IMR-90 (cell line): ENCODE data around the gene WNT7B. TPM values are rescaled to one million over a fixed set of nuclear protein-coding genes. Genes with fewer than 3 reads are reported as not detected.

Experiments used
- ATAC-seq: fragments of 200-7000 bp; cut with Tn5 transposase; 2 replicates; pipeline ENCODE4 v1.9.1; 2020; ENCODE audit warnings: low read depth, mild to moderate bottlenecking, moderate library complexity
- BruUV-seq: library from RNA; stranded (reverse); fragments of 400-500 nt; replicated peaks from 2 replicates; lab custom pipeline; 2021; lab: Mats Ljungman, UMichigan
- CTCF ChIA-PET: fragments of 300-600 bp; formaldehyde crosslinking; extraction: SDS; loops from one replicate; lab custom pipeline; 2021; ENCODE audit warnings: antibody characterized with exemption; lab: Yijun Ruan, JAX
- POLR2A ChIA-PET: fragments of 300-600 bp; sonication (Branson Sonifier 250); formaldehyde crosslinking; loops from one replicate; lab custom pipeline; 2022; ENCODE audit warnings: antibody characterized with exemption; ENCODE audit not compliant: unreplicated experiment; lab: Charles Lee
- DNase-seq: peaks from one replicate; pipeline ENCODE4 v3.0.0; 2013
- H2AFZ ChIP-seq: replicated peaks from 2 replicates; pipeline ENCODE3; 2013; ENCODE audit warnings: low read length, mild to moderate bottlenecking; ENCODE audit not compliant: poor library complexity
- H2AK5ac ChIP-seq: 2 replicates; pipeline ENCODE4 v1.6.1; 2013; ENCODE audit warnings: low read depth, low read length, inconsistent platforms
- H2AK9ac ChIP-seq: replicated peaks from 2 replicates; pipeline ENCODE3; 2013; ENCODE audit warnings: mild to moderate bottlenecking, low read depth, low read length, moderate library complexity; ENCODE audit not compliant: poor library complexity
- H2BK120ac ChIP-seq: 2 replicates; pipeline ENCODE4 v1.6.1; 2013; ENCODE audit warnings: low read depth, low read length, inconsistent platforms
- H2BK15ac ChIP-seq: 3 replicates; pipeline ENCODE4 v1.6.1; 2013; ENCODE audit warnings: low read depth, low read length, inconsistent platforms
- H2BK20ac ChIP-seq: 2 replicates; pipeline ENCODE4 v1.6.1; 2013; ENCODE audit warnings: low read depth, mild to moderate bottlenecking, inconsistent platforms, low read length, moderate library complexity
- H2BK5ac ChIP-seq: 2 replicates; pipeline ENCODE4 v1.6.1; 2013; ENCODE audit warnings: mild to moderate bottlenecking, low read depth, low read length, inconsistent platforms; ENCODE audit not compliant: poor library complexity, severe bottlenecking
- H3K14ac ChIP-seq: replicated peaks from 2 replicates; pipeline ENCODE4 v1.6.1; 2013; ENCODE audit warnings: low read depth, low read length, inconsistent platforms
- H3K18ac ChIP-seq: 2 replicates; pipeline ENCODE4 v1.6.1; 2013; ENCODE audit warnings: low read depth, low read length, control low read depth
- H3K23ac ChIP-seq: 2 replicates; pipeline ENCODE4 v1.6.1; 2013; ENCODE audit warnings: low read depth, low read length, inconsistent platforms
- H3K27ac ChIP-seq: 2 replicates; pipeline ENCODE4 v1.5.1; 2013; ENCODE audit warnings: mild to moderate bottlenecking, control low read depth, low read length; ENCODE audit not compliant: insufficient read depth
- H3K27me3 ChIP-seq: 2 replicates; pipeline ENCODE4 v1.6.1; 2013; ENCODE audit warnings: low read length; ENCODE audit not compliant: control insufficient read depth, insufficient read depth
- H3K36me3 ChIP-seq: 2 replicates; pipeline ENCODE4 v1.6.1; 2013; ENCODE audit warnings: low read length, mixed read lengths; ENCODE audit not compliant: control insufficient read depth, insufficient read depth
- H3K4ac ChIP-seq: 2 replicates; pipeline ENCODE4 v1.6.1; 2013; ENCODE audit warnings: low read depth, low read length, inconsistent platforms
- H3K4me1 ChIP-seq: 2 replicates; pipeline ENCODE4 v1.6.1; 2013; ENCODE audit warnings: low read length, mixed read lengths; ENCODE audit not compliant: control insufficient read depth, insufficient read depth
- H3K4me2 ChIP-seq: 2 replicates; pipeline ENCODE4 v1.6.1; 2013; ENCODE audit warnings: low read depth, mild to moderate bottlenecking, control low read depth, low read length, moderate library complexity
- H3K4me3 ChIP-seq: 2 replicates; pipeline ENCODE4 v1.5.1; 2013; ENCODE audit warnings: low read depth, mild to moderate bottlenecking, control low read depth, low read length, moderate library complexity; ENCODE audit not compliant: insufficient read depth
- H3K56ac ChIP-seq: 2 replicates; pipeline ENCODE4 v1.6.1; 2013; ENCODE audit warnings: low read length, inconsistent platforms; ENCODE audit not compliant: insufficient read depth; ENCODE audit errors: extremely low read depth
- H3K79me1 ChIP-seq, 2 experiments: 2 replicates each; pipeline ENCODE4 v1.6.1; 2013; ENCODE audit warnings: low read length in 2 of 2, inconsistent platforms in 1 of 2, low read depth in 1 of 2
- H3K9ac ChIP-seq: 2 replicates; pipeline ENCODE4 v1.6.1; 2013; ENCODE audit warnings: low read depth, low read length, control low read depth
- H3K9me1 ChIP-seq: 2 replicates; pipeline ENCODE4 v1.6.1; 2013; ENCODE audit warnings: low read length, inconsistent platforms; ENCODE audit not compliant: insufficient read depth
- H3K9me3 ChIP-seq: 2 replicates; pipeline ENCODE4 v1.6.1; 2013; ENCODE audit warnings: low read length; ENCODE audit not compliant: control insufficient read depth, insufficient read depth
- H4K20me1 ChIP-seq: 2 replicates; pipeline ENCODE4 v1.6.1; 2013; ENCODE audit warnings: low read length, inconsistent platforms; ENCODE audit not compliant: insufficient read depth
- H4K5ac ChIP-seq: 2 replicates; pipeline ENCODE4 v1.6.1; 2013; ENCODE audit warnings: mild to moderate bottlenecking, low read depth, low read length, control low read depth
- H4K8ac ChIP-seq, 2 experiments: 2 replicates each; pipeline ENCODE4 v1.6.1; 2013; ENCODE audit warnings: low read depth in 2 of 2, low read length in 2 of 2, control low read depth in 1 of 2, inconsistent platforms in 1 of 2
- H4K91ac ChIP-seq: 2 replicates; pipeline ENCODE4 v1.6.1; 2013; ENCODE audit warnings: low read depth, low read length, inconsistent platforms; ENCODE audit not compliant: insufficient read depth
- BHLHE40 ChIP-seq: fragments of 150-350 bp; IDR thresholded peaks from 2 replicates; pipeline ENCODE4 v1.6.1; 2016; ENCODE audit warnings: mild to moderate bottlenecking, low read depth, low read length
- CEBPB ChIP-seq: IDR thresholded peaks from 2 replicates; pipeline ENCODE4 v1.6.1; 2012; ENCODE audit warnings: low read depth, low read length, improper control_type of control experiment
- CHD1 ChIP-seq: IDR thresholded peaks from 2 replicates; pipeline ENCODE4 v1.6.1; 2012; ENCODE audit warnings: low read depth, low read length, improper control_type of control experiment
- CTCF ChIP-seq: conservative IDR thresholded peaks from 2 replicates; pipeline ENCODE4 v1.5.1; 2012; ENCODE audit warnings: mild to moderate bottlenecking, low read depth, low read length, improper control_type of control experiment
- FOS ChIP-seq: fragments of 150-350 bp; IDR thresholded peaks from 2 replicates; pipeline ENCODE4 v1.6.1; 2016; ENCODE audit warnings: low read depth, low read length
- MAZ ChIP-seq: IDR thresholded peaks from 2 replicates; pipeline ENCODE4 v1.6.1; 2012; ENCODE audit warnings: low read depth, mild to moderate bottlenecking, low read length, improper control_type of control experiment, moderate library complexity, borderline replicate concordance
- MXI1 ChIP-seq: IDR thresholded peaks from 2 replicates; pipeline ENCODE4 v1.6.1; 2012; ENCODE audit warnings: low read depth, mild to moderate bottlenecking, low read length, moderate library complexity, borderline replicate concordance
- POLR2A ChIP-seq: IDR thresholded peaks from 2 replicates; pipeline ENCODE4 v1.6.1; 2012; ENCODE audit warnings: mild to moderate bottlenecking, low read depth, low read length
- RAD21 ChIP-seq: IDR thresholded peaks from 2 replicates; pipeline ENCODE4 v1.6.1; 2012; ENCODE audit warnings: low read length, improper control_type of control experiment
- RCOR1 ChIP-seq: IDR thresholded peaks from 2 replicates; pipeline ENCODE4 v1.6.1; 2012; ENCODE audit warnings: mild to moderate bottlenecking, low read length, improper control_type of control experiment; ENCODE audit not compliant: insufficient replicate concordance
- RFX5 ChIP-seq: IDR thresholded peaks from 2 replicates; pipeline ENCODE4 v1.8.0; 2012; ENCODE audit warnings: low read depth, mild to moderate bottlenecking, low read length, moderate library complexity
- WGBS, 2 experiments: methylation state at CpG; one replicate each; pipeline versions ENCODE4 v1.1.5 to v1.1.7; 2013; ENCODE audit warnings: missing lambda C conversion rate in 2 of 2; ENCODE audit not compliant: insufficient read length in 1 of 2; ENCODE audit errors: extremely low coverage in 2 of 2; 5-methylcytosine and 5-hydroxymethylcytosine counted together
- dilution Hi-C: fragments of 300-500 bp; cut with HindIII; formaldehyde crosslinking; loops from one replicate; pipeline ENCODE4 v1.14.3; 2018; ENCODE audit warnings: low sequenced_read_pairs; ENCODE audit not compliant: unreplicated experiment
- in situ Hi-C: fragments of 300-500 bp; cut with MboI; formaldehyde crosslinking; loops from 3 replicates; pipeline ENCODE4 v1.14.3; 2019; ENCODE audit warnings: low sequenced_read_pairs, inconsistent platforms, mixed read lengths
- intact Hi-C: fragments of 100-400 bp; cut with micrococcal nuclease; formaldehyde crosslinking; loops from 2 replicates; pipeline ENCODE4 v1.10.0; 2022
- polyA plus RNA-seq, 3 experiments: library from polyadenylated mRNA; depleted of rRNA; stranded (reverse); fragments of >200 nt; gene quantifications; 2 replicates each; pipeline ENCODE4 v1.2.3, GENCODE V29; 2012; ENCODE audit warnings: low replicate concordance in 1 of 3
- total RNA-seq: library from RNA; depleted of rRNA; stranded (reverse); fragments of >200 nt; gene quantifications from 2 replicates; pipeline ENCODE4 v1.2.3, GENCODE V29; 2012

WNT7B gene
- total and polyA plus RNA-seq, 2 of the 4 experiments (the other 2 are of a cell fraction): under 0.01 to 0.15 TPM

- H3K14ac ChIP-seq: no peak overlapping the region
- H3K4me2 ChIP-seq: no peak overlapping the region
- no peak overlapping the region for H2AK9ac ChIP-seq
- no TSS peak for BruUV-seq
- H2AFZ ChIP-seq: no peak overlapping the region
- no peak overlapping the region for H4K5ac ChIP-seq
- WGBS, 2 experiments: 74% methylated on average over 6 of the region's 12 CpGs; no CpG with 5 or more reads in 1 of the 2 experiments
- no peak overlapping the region for H2BK120ac ChIP-seq
- H3K4me1 ChIP-seq: no peaks in the 10 kb centered on the region
- H3K9me3 ChIP-seq: no peaks in the 10 kb centered on the region
- no peak overlapping the region for H3K4ac ChIP-seq
- dilution Hi-C loops (no loop called here), intact Hi-C loops (no loop called here), in situ Hi-C loops (no loop called here)
- H3K36me3 ChIP-seq: no peaks in the 10 kb centered on the region
- H3K27me3 ChIP-seq: peaks cover 23% of the 10 kb centered on the region; the same call in 1 of the 2 replicates
- H3K9ac ChIP-seq: no peak overlapping the region
- H3K56ac ChIP-seq: no peak overlapping the region
- H2BK5ac ChIP-seq: no peak overlapping the region
- TF ChIP-seq CHD1 (no peak), FOS (no peak), CTCF (no peak), BHLHE40 (no peak), RFX5 (no peak), MAZ (no peak), POLR2A (no peak), CEBPB (no peak), RAD21 (no peak), MXI1 (no peak), RCOR1 (no peak)
- H3K4me3 ChIP-seq: no peak overlapping the region
- no peaks in the 10 kb centered on the region for H3K79me1 ChIP-seq
- no peak overlapping the region for H2BK15ac ChIP-seq
- ATAC-seq: no peak
- H3K23ac ChIP-seq: no peak overlapping the region
- no peak for DNase-seq
- no peak overlapping the region for H3K18ac ChIP-seq
- no peak overlapping the region for H3K27ac ChIP-seq
- H4K8ac ChIP-seq: no peak overlapping the region
- no peak overlapping the region for H2BK20ac ChIP-seq
- ChIA-PET CTCF (no interaction called here), POLR2A (no interaction called here)
- H3K9me1 ChIP-seq: no peaks in the 10 kb centered on the region
- H4K20me1 ChIP-seq: no peaks in the 10 kb centered on the region
- no peak overlapping the region for H4K91ac ChIP-seq
- H2AK5ac ChIP-seq: no peak overlapping the region
These were observed 14.1 kb downstream of the WNT7B start for GRCh38 chr22:45962756-45963324.
